Tibial nerve (tissue), 3 donors: ENCODE data around the gene PRKCE.

Experiments used
- POLR2A ChIP-seq, 2 donors: fragments of 450-650 bp; IDR thresholded peaks; one replicate each; pipeline ENCODE4 v1.6.1; 2017; ENCODE audit warnings: antibody characterized with exemption in 2 of 2, mild to moderate bottlenecking in 2 of 2, moderate library complexity in 2 of 2
- TF ChIP-seq, protein P1 (sequence below), 5 experiments: fragments of 200-600 bp in 3 of 5; fragments of 450-650 bp in 2 of 5; sonication (generic) in 3 of 5; IDR thresholded peaks; one replicate each; pipeline ENCODE4 v1.5.1; 2016 to 2019; ENCODE audit warnings: antibody characterized with exemption in 5 of 5, mild to moderate bottlenecking in 3 of 5, moderate library complexity in 2 of 5

DNA sequence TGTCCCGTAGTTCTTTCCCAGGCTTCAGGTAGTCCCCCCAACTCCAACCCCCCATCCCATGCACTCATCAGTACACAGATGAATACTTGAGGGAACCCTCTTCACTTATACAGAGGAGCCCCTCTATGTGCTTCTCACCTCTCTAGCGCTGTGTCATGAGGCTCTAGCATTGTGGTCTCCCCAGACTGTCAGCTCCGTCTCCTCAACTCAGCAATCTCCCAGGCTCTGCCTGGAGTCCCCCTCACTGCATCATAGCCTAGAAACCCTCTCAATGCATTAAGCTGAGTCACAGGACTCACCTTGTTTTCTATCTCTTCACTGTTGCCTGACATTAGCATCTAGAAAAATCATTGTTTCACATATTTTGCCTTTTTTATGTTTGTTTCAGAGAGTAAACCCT is 20.2 kb upstream of the PRKCE start:
- TF ChIP-seq, protein P1, sequence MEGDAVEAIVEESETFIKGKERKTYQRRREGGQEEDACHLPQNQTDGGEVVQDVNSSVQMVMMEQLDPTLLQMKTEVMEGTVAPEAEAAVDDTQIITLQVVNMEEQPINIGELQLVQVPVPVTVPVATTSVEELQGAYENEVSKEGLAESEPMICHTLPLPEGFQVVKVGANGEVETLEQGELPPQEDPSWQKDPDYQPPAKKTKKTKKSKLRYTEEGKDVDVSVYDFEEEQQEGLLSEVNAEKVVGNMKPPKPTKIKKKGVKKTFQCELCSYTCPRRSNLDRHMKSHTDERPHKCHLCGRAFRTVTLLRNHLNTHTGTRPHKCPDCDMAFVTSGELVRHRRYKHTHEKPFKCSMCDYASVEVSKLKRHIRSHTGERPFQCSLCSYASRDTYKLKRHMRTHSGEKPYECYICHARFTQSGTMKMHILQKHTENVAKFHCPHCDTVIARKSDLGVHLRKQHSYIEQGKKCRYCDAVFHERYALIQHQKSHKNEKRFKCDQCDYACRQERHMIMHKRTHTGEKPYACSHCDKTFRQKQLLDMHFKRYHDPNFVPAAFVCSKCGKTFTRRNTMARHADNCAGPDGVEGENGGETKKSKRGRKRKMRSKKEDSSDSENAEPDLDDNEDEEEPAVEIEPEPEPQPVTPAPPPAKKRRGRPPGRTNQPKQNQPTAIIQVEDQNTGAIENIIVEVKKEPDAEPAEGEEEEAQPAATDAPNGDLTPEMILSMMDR (IDR thresholded peaks at IDR 0.05): no peak
- no peak for TF ChIP-seq POLR2A (IDR thresholded peaks at IDR 0.05)
